BE2C (cell line): Measurements from ENCODE around the gene TMEM242.

Experiments
- DNase-seq: peaks from one replicate; pipeline ENCODE4 v3.0.0-alpha.2; 2020
- H3K27me3 ChIP-seq: fragments of 250-450 bp; sonication (Bioruptor Pico); 2 replicates; pipeline ENCODE4 v1.5.1; 2020; ENCODE audit warnings: mild to moderate bottlenecking
- H3K36me3 ChIP-seq: fragments of 250-450 bp; sonication (Bioruptor Pico); 2 replicates; pipeline ENCODE4 v1.5.1; 2020; ENCODE audit warnings: mild to moderate bottlenecking
- H3K4me1 ChIP-seq: fragments of 250-450 bp; sonication (Bioruptor Pico); 2 replicates; pipeline ENCODE4 v1.5.1; 2020
- H3K4me3 ChIP-seq: 2 replicates; pipeline ENCODE4 v1.5.1; 2011; ENCODE audit warnings: low read depth, low read length
- H3K9me3 ChIP-seq: fragments of 250-450 bp; sonication (Bioruptor Pico); 2 replicates; pipeline ENCODE4 v1.5.1; 2020
- TF ChIP-seq, protein P1 (sequence below): IDR thresholded peaks from 2 replicates; pipeline ENCODE4 v1.5.1; 2012; ENCODE audit warnings: mild to moderate bottlenecking, low read depth, low read length

Gene TMEM242

DNA sequence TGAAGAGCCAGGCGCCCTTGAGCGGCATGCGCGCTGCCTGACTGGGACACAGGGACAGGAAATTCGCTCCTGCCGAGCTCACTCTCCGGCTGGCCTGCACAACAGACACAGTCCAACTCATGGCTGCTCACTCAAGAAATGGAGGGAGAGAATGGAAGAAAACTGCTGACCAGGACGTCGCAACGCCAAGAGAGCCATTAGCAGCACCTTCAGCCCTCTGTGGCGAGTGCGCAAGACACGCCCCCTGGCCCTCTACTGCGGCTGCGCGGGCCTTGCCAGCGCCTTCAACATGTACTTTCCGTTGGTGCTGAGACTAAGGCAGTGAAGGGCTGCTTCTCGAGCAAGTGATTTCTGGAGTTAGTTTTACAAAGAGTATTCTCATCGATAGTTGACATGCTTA is 23.3 kb downstream of the TMEM242 start:
- Histone ChIP-seq H3K4me1 (no peaks in the 10 kb centered on the region; the same call in 1 of the 2 replicates), H3K9me3 (no peaks in the 10 kb centered on the region), H3K36me3 (peaks cover 3% of the 10 kb centered on the region; the same call in 1 of the 2 replicates), H3K4me3 (no peak overlapping the region), H3K27me3 (no peaks in the 10 kb centered on the region)
- no peak for DNase-seq
- TF ChIP-seq, protein P1, sequence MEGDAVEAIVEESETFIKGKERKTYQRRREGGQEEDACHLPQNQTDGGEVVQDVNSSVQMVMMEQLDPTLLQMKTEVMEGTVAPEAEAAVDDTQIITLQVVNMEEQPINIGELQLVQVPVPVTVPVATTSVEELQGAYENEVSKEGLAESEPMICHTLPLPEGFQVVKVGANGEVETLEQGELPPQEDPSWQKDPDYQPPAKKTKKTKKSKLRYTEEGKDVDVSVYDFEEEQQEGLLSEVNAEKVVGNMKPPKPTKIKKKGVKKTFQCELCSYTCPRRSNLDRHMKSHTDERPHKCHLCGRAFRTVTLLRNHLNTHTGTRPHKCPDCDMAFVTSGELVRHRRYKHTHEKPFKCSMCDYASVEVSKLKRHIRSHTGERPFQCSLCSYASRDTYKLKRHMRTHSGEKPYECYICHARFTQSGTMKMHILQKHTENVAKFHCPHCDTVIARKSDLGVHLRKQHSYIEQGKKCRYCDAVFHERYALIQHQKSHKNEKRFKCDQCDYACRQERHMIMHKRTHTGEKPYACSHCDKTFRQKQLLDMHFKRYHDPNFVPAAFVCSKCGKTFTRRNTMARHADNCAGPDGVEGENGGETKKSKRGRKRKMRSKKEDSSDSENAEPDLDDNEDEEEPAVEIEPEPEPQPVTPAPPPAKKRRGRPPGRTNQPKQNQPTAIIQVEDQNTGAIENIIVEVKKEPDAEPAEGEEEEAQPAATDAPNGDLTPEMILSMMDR: no peak

DNA sequence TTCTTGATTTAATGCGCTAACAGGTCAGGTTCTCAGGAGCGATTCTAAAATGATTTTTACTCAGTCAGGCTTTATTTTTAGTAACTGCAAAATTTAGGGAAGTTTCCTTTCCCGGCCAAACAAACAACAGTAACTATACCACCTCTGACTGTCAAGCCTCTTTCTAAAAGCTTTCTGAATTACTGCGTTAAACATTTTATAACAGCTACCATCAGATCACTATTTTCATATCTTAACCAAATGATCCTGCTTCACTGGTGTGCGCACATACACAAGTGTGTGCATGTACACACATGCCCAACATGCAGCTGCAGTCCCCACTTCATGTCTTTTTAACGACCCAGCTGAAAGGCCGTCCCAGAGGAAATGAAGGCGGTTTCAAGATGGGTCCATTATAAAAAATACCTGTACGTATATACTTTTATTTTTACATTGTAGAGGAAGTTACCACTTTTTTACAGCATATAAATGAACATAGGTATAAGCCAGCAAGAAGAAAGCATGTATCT is 25.0 kb downstream of the TMEM242 start:
- H3K9me3 ChIP-seq: no peaks in the 10 kb centered on the region
- H3K27me3 ChIP-seq: no peaks in the 10 kb centered on the region
- no peaks in the 10 kb centered on the region; the same call in 1 of the 2 replicates for H3K4me1 ChIP-seq
- TF ChIP-seq, protein P1: no peak
- peaks cover 3% of the 10 kb centered on the region; the same call in 1 of the 2 replicates for H3K36me3 ChIP-seq
- DNase-seq: no peak
- no peak overlapping the region for H3K4me3 ChIP-seq

DNA sequence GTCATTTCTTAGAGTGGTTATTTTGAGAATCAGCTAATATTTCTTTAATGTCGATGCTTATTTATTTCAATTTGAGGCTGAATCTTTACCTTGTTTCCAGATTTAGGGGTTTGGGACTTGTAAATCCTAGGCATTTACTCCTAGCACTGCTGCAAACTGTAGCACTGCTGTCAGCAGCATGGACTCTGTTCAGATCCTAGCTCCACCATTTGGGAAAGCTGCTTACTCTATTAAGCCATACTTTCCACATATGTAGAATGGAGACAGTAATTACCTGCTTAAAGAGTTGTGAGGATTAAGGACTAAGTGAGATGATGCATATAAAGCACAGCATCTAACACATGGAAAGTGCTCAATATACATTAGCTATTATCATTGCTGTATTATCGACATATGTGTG is 28.7 kb downstream of the TMEM242 start:
- no peak for DNase-seq
- no peak overlapping the region for H3K4me3 ChIP-seq
- no peaks in the 10 kb centered on the region for H3K27me3 ChIP-seq
- H3K4me1 ChIP-seq: no peaks in the 10 kb centered on the region; the same call in 1 of the 2 replicates
- TF ChIP-seq, protein P1: no peak
- peaks cover 3% of the 10 kb centered on the region for H3K36me3 ChIP-seq
- H3K9me3 ChIP-seq: no peaks in the 10 kb centered on the region

DNA sequence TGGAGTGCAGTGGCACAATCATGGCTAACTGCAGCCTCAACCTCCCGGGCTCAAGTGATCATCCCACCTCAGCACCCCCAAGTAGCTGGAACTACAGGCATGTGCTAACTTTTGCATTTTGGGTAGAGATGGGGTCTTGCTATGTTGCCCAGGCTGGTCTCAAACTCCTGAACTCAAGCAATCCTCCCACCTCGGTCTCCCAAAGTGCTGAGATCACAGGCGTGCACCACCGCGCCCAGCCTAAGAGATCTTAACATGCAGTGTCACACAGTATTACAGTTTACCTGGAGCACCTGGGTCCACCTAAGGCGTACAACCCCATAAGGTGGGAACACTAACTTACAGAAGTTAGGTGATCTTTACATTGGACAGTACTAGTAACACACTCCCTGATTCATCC is 29.5 kb downstream of the TMEM242 start:
- Histone ChIP-seq H3K27me3 (no peaks in the 10 kb centered on the region), H3K36me3 (peaks cover 3% of the 10 kb centered on the region), H3K4me1 (no peaks in the 10 kb centered on the region; the same call in 1 of the 2 replicates), H3K4me3 (no peak overlapping the region), H3K9me3 (no peaks in the 10 kb centered on the region)
- TF ChIP-seq, protein P1: no peak
- no peak for DNase-seq

DNA sequence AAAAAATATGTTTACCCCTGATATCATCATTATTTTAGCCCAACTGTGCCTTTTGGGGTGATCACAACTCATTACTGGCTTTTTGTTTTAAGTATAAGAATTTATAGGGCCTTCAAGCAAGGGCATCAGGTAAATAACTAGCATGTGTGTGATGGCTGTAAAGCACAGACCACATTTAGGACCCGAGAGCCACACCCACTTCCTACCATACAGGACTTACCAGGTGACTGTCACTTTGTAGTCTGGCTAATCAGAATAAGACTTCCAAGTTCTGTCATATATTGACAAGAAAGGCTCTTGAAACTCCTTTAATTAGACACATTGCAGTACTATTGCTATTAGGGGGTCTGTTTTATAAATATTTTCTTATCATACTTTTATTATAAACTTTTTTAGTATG is 31.1 kb downstream of the TMEM242 start:
- Histone ChIP-seq H3K27me3 (no peaks in the 10 kb centered on the region), H3K36me3 (peaks cover 3% of the 10 kb centered on the region), H3K4me1 (no peaks in the 10 kb centered on the region), H3K9me3 (no peaks in the 10 kb centered on the region), H3K4me3 (no peak overlapping the region)
- DNase-seq: no peak
- TF ChIP-seq, protein P1: no peak

DNA sequence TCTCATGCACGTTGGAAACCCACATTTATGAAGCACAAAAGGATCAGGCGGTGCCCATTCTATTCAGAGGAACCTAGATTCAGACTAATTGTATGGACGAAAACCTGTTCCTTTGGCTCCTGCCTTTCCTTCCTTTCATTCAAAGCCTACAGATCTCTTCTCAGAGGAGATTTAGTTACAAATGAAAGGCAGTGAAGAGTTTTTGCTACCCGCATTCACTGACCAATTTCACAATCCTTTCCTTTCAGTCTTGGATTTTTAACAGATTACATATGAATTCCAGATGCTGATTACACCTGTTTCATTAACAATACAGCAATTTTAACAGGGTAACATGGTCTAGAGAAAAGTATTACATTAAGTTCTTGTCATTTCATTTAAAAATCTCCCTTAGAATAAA is 32.0 kb downstream of the TMEM242 start:
- Histone ChIP-seq H3K36me3 (peaks cover 3% of the 10 kb centered on the region), H3K27me3 (no peaks in the 10 kb centered on the region), H3K4me1 (no peaks in the 10 kb centered on the region), H3K9me3 (no peaks in the 10 kb centered on the region), H3K4me3 (no peak overlapping the region)
- TF ChIP-seq, protein P1: no peak
- no peak for DNase-seq
